K562 (cell line): ENCODE data around the gene RBKS. TPM values are rescaled to one million over a fixed set of nuclear protein-coding genes. Genes with fewer than 3 reads are reported as not detected.
A peak's percentile ranks its signal among the peaks of the same experiment; 100 is the strongest.

Experiments used
- AFF1 ChIP-seq, 2 experiments: fragments of 450-650 bp; IDR thresholded peaks; 2 replicates each; pipeline ENCODE4 v1.6.1; 2018; ENCODE audit warnings: mild to moderate bottlenecking in 2 of 2, low read depth in 1 of 2; ENCODE audit not compliant: partially characterized antibody in 2 of 2
- BACH1 ChIP-seq: fragments of 200-800 bp; sonication (Bioruptor generic); IDR thresholded peaks from 2 replicates; pipeline ENCODE4 v1.6.1; 2016; ENCODE audit warnings: missing genetic modification characterization, missing compliant biosample characterization
- BHLHE40 ChIP-seq: IDR thresholded peaks from 2 replicates; pipeline ENCODE4 v1.6.1; 2011; ENCODE audit warnings: low read length, improper control_type of control experiment
- CBFA2T3 ChIP-seq: fragments of 450-650 bp; IDR thresholded peaks from 2 replicates; pipeline ENCODE4 v1.6.1; 2017
- CBFB ChIP-seq: sonication (generic); formaldehyde crosslinking; IDR thresholded peaks from 2 replicates; pipeline ENCODE4 v1.4.0; 2020; ENCODE audit warnings: mild to moderate bottlenecking, missing genetic modification reagents
- CCNT2 ChIP-seq: IDR thresholded peaks from 2 replicates; pipeline ENCODE4 v1.6.1; 2011; ENCODE audit warnings: borderline replicate concordance, low read depth, mild to moderate bottlenecking, moderate library complexity, mixed read lengths, low read length; ENCODE audit not compliant: insufficient read length; ENCODE audit errors: extremely low read depth
- FOXJ2 ChIP-seq: fragments of 200-800 bp; sonication (Bioruptor generic); IDR thresholded peaks from 2 replicates; pipeline ENCODE4 v1.6.1; 2016; ENCODE audit warnings: missing genetic modification characterization, missing compliant biosample characterization
- FOXJ3 ChIP-seq: sonication (generic); formaldehyde crosslinking; IDR thresholded peaks from 2 replicates; pipeline ENCODE4 v1.4.0; 2020; ENCODE audit warnings: mild to moderate bottlenecking, missing genetic modification reagents
- IRF2 ChIP-seq: sonication (generic); formaldehyde crosslinking; IDR thresholded peaks from 2 replicates; pipeline ENCODE4 v1.8.1; 2022; ENCODE audit warnings: mild to moderate bottlenecking, missing genetic modification reagents
- JUNB ChIP-seq: fragments of 450-650 bp; formaldehyde crosslinking; conservative IDR thresholded peaks from 2 replicates; pipeline ENCODE4 v1.4.0; 2020; ENCODE audit warnings: mild to moderate bottlenecking
- KLF13 ChIP-seq: fragments of 450-650 bp; IDR thresholded peaks from 2 replicates; pipeline ENCODE4 v1.6.1; 2016; ENCODE audit warnings: missing genetic modification characterization, low read depth, mild to moderate bottlenecking, missing compliant biosample characterization, moderate library complexity, borderline replicate concordance
- LEF1 ChIP-seq: fragments of 450-650 bp; IDR thresholded peaks from 2 replicates; pipeline ENCODE4 v1.6.1; 2016; ENCODE audit warnings: mild to moderate bottlenecking
- MYC ChIP-seq, 2 experiments: fragments of 250-450 bp in 1 of 2; sonication (Bioruptor Pico) in 1 of 2; IDR thresholded peaks; 2 replicates each; pipeline versions ENCODE4 v1.5.1 to v1.6.1; 2012 to 2021; ENCODE audit warnings: low read depth in 2 of 2, borderline replicate concordance in 1 of 2, improper control_type of control experiment in 1 of 2, low read length in 1 of 2, mild to moderate bottlenecking in 1 of 2, moderate library complexity in 1 of 2
- NR2C1 ChIP-seq, 2 experiments: fragments of 450-650 bp; IDR thresholded peaks; 2 replicates each; pipeline ENCODE4 v1.6.1; 2017; ENCODE audit warnings: mild to moderate bottlenecking in 2 of 2, antibody characterized with exemption in 1 of 2, inconsistent platforms in 1 of 2, missing compliant biosample characterization in 1 of 2, missing genetic modification characterization in 1 of 2
- NUFIP1 ChIP-seq: fragments of 450-650 bp; IDR thresholded peaks from 2 replicates; pipeline ENCODE4 v1.6.1; 2018; ENCODE audit not compliant: partially characterized antibody
- RB1 ChIP-seq: fragments of 450-650 bp; IDR thresholded peaks from 2 replicates; pipeline ENCODE4 v1.6.1; 2017; ENCODE audit warnings: low read depth, mild to moderate bottlenecking
- RNF2 ChIP-seq: sonication (generic); IDR thresholded peaks from 2 replicates; pipeline ENCODE4 v1.6.1; 2016
- SMAD4 ChIP-seq: fragments of 250-450 bp; sonication (Bioruptor Pico); conservative IDR thresholded peaks from 2 replicates; pipeline ENCODE4 v1.8.0; 2021; ENCODE audit warnings: inconsistent platforms, mild to moderate bottlenecking, moderate library complexity
- TCF3 ChIP-seq: sonication (generic); formaldehyde crosslinking; IDR thresholded peaks from 2 replicates; pipeline ENCODE4 v1.4.0; 2020; ENCODE audit warnings: mild to moderate bottlenecking, missing genetic modification reagents
- ZC3H4 ChIP-seq: sonication (generic); formaldehyde crosslinking; IDR thresholded peaks from 2 replicates; pipeline ENCODE4 v1.9.0; 2021; ENCODE audit warnings: missing genetic modification reagents, borderline replicate concordance
- ZEB2 ChIP-seq: fragments of 450-650 bp; IDR thresholded peaks from 2 replicates; pipeline ENCODE4 v1.6.1; 2016
- ZNF224 ChIP-seq: sonication (generic); formaldehyde crosslinking; IDR thresholded peaks from 2 replicates; pipeline ENCODE4 v1.8.0; 2022; ENCODE audit warnings: mild to moderate bottlenecking, missing genetic modification reagents
- ZNF644 ChIP-seq: fragments of 200-800 bp; sonication (Bioruptor generic); IDR thresholded peaks from 2 replicates; pipeline ENCODE4 v1.6.1; 2016; ENCODE audit warnings: low read depth, missing genetic modification characterization, missing compliant biosample characterization
- ZNF766 ChIP-seq: fragments of 200-800 bp; sonication (Bioruptor generic); conservative IDR thresholded peaks from 2 replicates; pipeline ENCODE4 v1.6.1; 2016; ENCODE audit warnings: missing genetic modification characterization, missing compliant biosample characterization
- ZNF77 ChIP-seq: fragments of 250-450 bp; sonication (Bioruptor Pico); IDR thresholded peaks from 2 replicates; pipeline ENCODE4 v1.5.0; 2020
- polyA plus RNA-seq, 8 experiments: library from polyadenylated mRNA; depleted of rRNA in 4 of 8; stranded (reverse) in 5 of 8; unstranded in 3 of 8; fragments of >200 nt; fragmentation: Nextera tagmentation in 2 of 8; fragmentation: Illumina TruSeq in 1 of 8; extraction: Ambion mirVana in 2 of 8; extraction: Trizol in 1 of 8; gene quantifications; 2 replicates each; pipeline versions ENCODE4 v1.2.1 to v1.2.3, GENCODE V29; 2011 to 2014; ENCODE audit warnings: inconsistent platforms in 1 of 8, missing spikeins in 1 of 8
- total RNA-seq, 7 experiments: library from RNA; depleted of rRNA in 6 of 7; stranded (reverse); fragments of >200 nt in 6 of 7; fragmentation: Illumina TruSeq in 2 of 7; extraction: Trizol in 2 of 7; gene quantifications; 2 replicates each; pipeline versions ENCODE4 v1.2.1 to v1.2.3, GENCODE V29; 2011 to 2021; ENCODE audit warnings: low replicate concordance in 1 of 7

The RBKS gene
- total and polyA plus RNA-seq, 9 of the 15 experiments (the other 6 are each of a cell fraction or from before 2014, with no cell fraction given) = 0.06 to 0.39 (median 0.19) TPM

GRCh38 chr2:27925766-27926472 lies 35.7 kb upstream of the RBKS start (continued):
- TF ChIP-seq CBFA2T3 (peak; percentile 60), CBFB (CRISPR knock-in tag) (no peak), LEF1 (peak; percentile 56; the same call in 1 of the 2 replicates), ZNF224 (CRISPR knock-in tag) (no peak), KLF13 (tag) (no peak), BHLHE40 (0 out of 2 replicates have a peak, but pooled peaks have one; percentile 15), ZNF766 (0 out of 2 replicates have a peak, but pooled peaks have one; percentile 2), ZNF77 (CRISPR knock-in tag) (no peak), BACH1 (tag) (peak; percentile 36; the same call in 1 of the 2 replicates), NR2C1 (IDR thresholded peaks at IDR 0.05) (no peak), NR2C1 (tag; IDR thresholded peaks at IDR 0.05) (no peak), JUNB (CRISPR knock-in tag) (no peak), IRF2 (CRISPR knock-in tag) (no peak), RB1 (no peak), TCF3 (0 out of 2 replicates have a peak, but pooled peaks have one; percentile 39), ZEB2 (peak; percentile 81), RNF2 (0 out of 2 replicates have a peak, but pooled peaks have one; percentile 30), ZNF644 (tag) (0 out of 2 replicates have a peak, but pooled peaks have one; percentile 56), ZC3H4 (CRISPR knock-in tag) (no peak), CCNT2 (peak; percentile 75), AFF1 (IDR thresholded peaks at IDR 0.05; ENCODE audit: low read depth in 1 of 2, partially characterized antibody in 2 of 2) (no peak), MYC (IDR thresholded peaks at IDR 0.05; ENCODE audit: low read depth, low read length) (no peak), MYC (CRISPR knock-in tag; IDR thresholded peaks at IDR 0.05; ENCODE audit: borderline replicate concordance, low read depth) (no peak), FOXJ2 (peak; percentile 98), SMAD4 (CRISPR knock-in tag) (0 out of 2 replicates have a peak, but pooled peaks have one; percentile 54), FOXJ3 (CRISPR knock-in tag) (no peak), NUFIP1 (no peak)
